Fibroblast of lung (primary cell): ENCODE measurements around the gene MYH10. TPM values are rescaled to one million over a fixed set of nuclear protein-coding genes. Genes with fewer than 3 reads are reported as not detected.

Source experiments
- DNase-seq, 2 donors: peaks; one replicate each; pipeline versions ENCODE4 v3.0.0 to v3.0.0-alpha.2; 2010; ENCODE audit warnings: low read depth in 2 of 2
- H2AFZ ChIP-seq: 2 replicates; pipeline ENCODE4 v1.5.1; 2012; ENCODE audit warnings: low read length, control low read depth, inconsistent platforms
- H3K27ac ChIP-seq: 2 replicates; pipeline ENCODE4 v1.5.1; 2011; ENCODE audit warnings: low read length, control low read depth; ENCODE audit not compliant: insufficient read depth
- H3K27me3 ChIP-seq: 2 replicates; pipeline ENCODE4 v1.5.1; 2011; ENCODE audit warnings: mild to moderate bottlenecking, low read length; ENCODE audit not compliant: control insufficient read depth, insufficient read depth
- H3K36me3 ChIP-seq: 2 replicates; pipeline ENCODE4 v1.5.1; 2011; ENCODE audit warnings: low read length; ENCODE audit not compliant: control insufficient read depth, insufficient read depth
- H3K4me1 ChIP-seq: 2 replicates; pipeline ENCODE4 v1.5.1; 2011; ENCODE audit warnings: low read length; ENCODE audit not compliant: control insufficient read depth, insufficient read depth; ENCODE audit errors: extremely low read depth
- H3K4me2 ChIP-seq: 2 replicates; pipeline ENCODE4 v1.5.1; 2011; ENCODE audit warnings: low read length, control low read depth; ENCODE audit not compliant: insufficient read depth; ENCODE audit errors: extremely low read depth
- H3K4me3 ChIP-seq, 4 experiments: fragments of 200-600 bp in 1 of 4; sonication (generic) in 1 of 4; replicated peaks in 1 of 4; 2 replicates each; pipeline ENCODE4 v1.5.1; 2011 to 2016; ENCODE audit warnings: low read length in 4 of 4, low read depth in 3 of 4, mild to moderate bottlenecking in 3 of 4, control low read depth in 2 of 4, inconsistent platforms in 1 of 4, mixed read lengths in 1 of 4; ENCODE audit not compliant: insufficient read depth in 1 of 4; ENCODE audit errors: control extremely low read depth in 1 of 4
- H3K79me2 ChIP-seq: 2 replicates; pipeline ENCODE4 v1.5.1; 2012; ENCODE audit warnings: mild to moderate bottlenecking, low read length, inconsistent platforms; ENCODE audit not compliant: control insufficient read depth, insufficient read depth
- H3K9ac ChIP-seq: 2 replicates; pipeline ENCODE4 v1.5.1; 2011; ENCODE audit warnings: mild to moderate bottlenecking, low read length, control low read depth; ENCODE audit not compliant: insufficient read depth
- H3K9me3 ChIP-seq: 2 replicates; pipeline ENCODE4 v1.5.1; 2012; ENCODE audit warnings: low read depth, low read length; ENCODE audit not compliant: control insufficient read depth, insufficient read depth
- H4K20me1 ChIP-seq: 2 replicates; pipeline ENCODE4 v1.5.1; 2011; ENCODE audit warnings: low read length; ENCODE audit not compliant: control insufficient read depth, insufficient read depth; ENCODE audit errors: extremely low read depth
- CTCF ChIP-seq, 2 donors: IDR thresholded peaks in 1 of 2; conservative IDR thresholded peaks in 1 of 2; 1 replicate in 1 of 2; 2 replicates in 1 of 2; pipeline ENCODE4 v1.5.1; 2011 to 2012; ENCODE audit warnings: low read length in 2 of 2, control low read depth in 1 of 2, inconsistent platforms in 1 of 2, low read depth in 1 of 2, mild to moderate bottlenecking in 1 of 2
- EZH2 ChIP-seq: IDR thresholded peaks from 2 replicates; pipeline ENCODE4 v1.5.1; 2012; ENCODE audit warnings: low read length, control low read depth, mild to moderate bottlenecking; ENCODE audit errors: missing control alignments
- polyA plus RNA-seq, 2 donors: library from polyadenylated mRNA; depleted of rRNA in 1 of 2; stranded (reverse) in 1 of 2; unstranded in 1 of 2; fragments of >200 nt; gene quantifications; 2 replicates each; pipeline ENCODE4 v1.2.1, GENCODE V29; 2011 to 2012; ENCODE audit warnings: missing spikeins in 1 of 2
- total RNA-seq: library from RNA; depleted of rRNA; stranded (reverse); fragments of >200 nt; gene quantifications from 2 replicates; pipeline ENCODE4 v1.2.1, GENCODE V29; 2014

MYH10 gene
- total and polyA plus RNA-seq, 2 donors (not counting 1 experiment from before 2014, with no cell fraction given), result 54.6 to 104 TPM

- Histone ChIP-seq H3K36me3 (no peaks in the 10 kb centered on the region), H4K20me1 (no peaks in the 10 kb centered on the region), H2AFZ (no peak overlapping the region), H3K9ac (no peak overlapping the region), H3K4me3 (no peak overlapping the region), H3K4me1 (no peaks in the 10 kb centered on the region), H3K27ac (no peak overlapping the region), H3K9me3 (no peaks in the 10 kb centered on the region), H3K79me2 (no peaks in the 10 kb centered on the region), H3K4me2 (no peak overlapping the region), H3K27me3 (no peaks in the 10 kb centered on the region)
- DNase-seq, result no peak
- TF ChIP-seq CTCF (conservative IDR thresholded peaks at IDR 0.05 in 1 of 2, IDR thresholded peaks at IDR 0.05 in 1 of 2; ENCODE audit: low read depth in 1 of 2, low read length in 2 of 2), result no peak
- TF ChIP-seq EZH2, result no peak
Observed at GRCh38 chr17:8599351-8600011, 31.0 kb downstream of the MYH10 start.

GRCh38 chr17:8598913-8599312 is 31.6 kb downstream of the MYH10 start:
- no peak overlapping the region for H3K9ac ChIP-seq
- no peaks in the 10 kb centered on the region for H3K79me2 ChIP-seq
- no peaks in the 10 kb centered on the region for H3K9me3 ChIP-seq
- H3K4me1 ChIP-seq, result no peaks in the 10 kb centered on the region
- H3K4me3 ChIP-seq, result no peak overlapping the region
- no peaks in the 10 kb centered on the region for H4K20me1 ChIP-seq
- H3K36me3 ChIP-seq, result no peaks in the 10 kb centered on the region
- no peaks in the 10 kb centered on the region for H3K27me3 ChIP-seq
- no peak for TF ChIP-seq CTCF (conservative IDR thresholded peaks at IDR 0.05 in 1 of 2, IDR thresholded peaks at IDR 0.05 in 1 of 2; ENCODE audit: low read depth in 1 of 2, low read length in 2 of 2)
- no peak for TF ChIP-seq EZH2
- H2AFZ ChIP-seq, result no peak overlapping the region
- no peak for DNase-seq
- H3K4me2 ChIP-seq, result no peak overlapping the region
- H3K27ac ChIP-seq, result no peak overlapping the region

GRCh38 chr17:8593830-8594229 is 36.7 kb downstream of the MYH10 start:
- no peaks in the 10 kb centered on the region for H3K79me2 ChIP-seq

More at GRCh38 chr17:8593830-8594229, 36.7 kb downstream of the MYH10 start:
- H3K4me3 ChIP-seq, result no peak overlapping the region
- H3K36me3 ChIP-seq, result no peaks in the 10 kb centered on the region
- no peak overlapping the region for H3K9ac ChIP-seq
- no peak overlapping the region for H3K27ac ChIP-seq
- no peak overlapping the region for H3K4me2 ChIP-seq
- no peaks in the 10 kb centered on the region for H3K27me3 ChIP-seq
- TF ChIP-seq CTCF (conservative IDR thresholded peaks at IDR 0.05 in 1 of 2, IDR thresholded peaks at IDR 0.05 in 1 of 2; ENCODE audit: low read depth in 1 of 2, low read length in 2 of 2), result no peak
- TF ChIP-seq EZH2, result no peak
- H2AFZ ChIP-seq, result no peak overlapping the region
- no peaks in the 10 kb centered on the region for H3K9me3 ChIP-seq
- no peaks in the 10 kb centered on the region for H4K20me1 ChIP-seq
- no peak for DNase-seq
- H3K4me1 ChIP-seq, result no peaks in the 10 kb centered on the region
